ENCODE data around the gene ECE1. TPM values are rescaled to one million over a fixed set of nuclear protein-coding genes. Genes with fewer than 3 reads are reported as not detected.

The ECE1 gene
- total and polyA plus RNA-seq, 9 of the 15 experiments (the other 6 are each of a cell fraction or from before 2014, with no cell fraction given): 0.56 to 34.8 (median 11.0) TPM

- no peak for ATAC-seq
- BruUV-seq (replicated peaks): no TSS peak
- Histone ChIP-seq H3K36me3 (ENCODE audit: control insufficient read depth, insufficient read depth, low read length) (no peaks in the 10 kb centered on the region), H2AFZ (ENCODE audit: low read depth, low read length) (no peak overlapping the region), H3K9me1 (ENCODE audit: control insufficient read depth, insufficient read depth, low read length) (no peaks in the 10 kb centered on the region), H3K79me2 (ENCODE audit: control insufficient read depth, insufficient read depth, low read length) (no peaks in the 10 kb centered on the region), H3K9me3 (replicated peaks; ENCODE audit: control insufficient read depth, insufficient read depth, low read depth, low read length) (no peaks in the 10 kb centered on the region), H3K9ac (ENCODE audit: insufficient read depth in 1 of 2, low read depth in 2 of 2, low read length in 2 of 2) (no peak overlapping the region; a peak in 1 of 4 replicates), H3K27me3 (ENCODE audit: control insufficient read depth in 2 of 2, insufficient read depth in 2 of 2, low read length in 2 of 2) (peaks cover 6 to 23% of the 10 kb centered on the region in 2 experiments; a peak in 4 of 5 replicates), H3K27ac (ENCODE audit: extremely low read depth, low read depth, low read length) (no peak overlapping the region), H3K4me2 (ENCODE audit: insufficient read depth, low read length) (no peak overlapping the region), H3K4me1 (replicated peaks in 1 of 2; ENCODE audit: control insufficient read depth in 2 of 2, insufficient read depth in 2 of 2, low read length in 2 of 2) (no peaks in the 10 kb centered on the region), H4K20me1 (replicated peaks; ENCODE audit: control insufficient read depth, insufficient read depth, low read length) (no peaks in the 10 kb centered on the region), H3K4me3 (no peak overlapping the region)
- FAIRE-seq: no peak
- POLR2A ChIA-PET: interaction anchor here (1.3 kb wide), 1 partner anchor 10 kb away, joined by 4 read pairs; no protein-coding TSS in a partner anchor
- DNase-seq (ENCODE audit: extremely low read depth in 1 of 4, low spot score in 3 of 4): no peak
- intact Hi-C loops (cut with micrococcal nuclease): no loop called here
- TF ChIP-seq ZNF121 (CRISPR knock-in tag; conservative IDR thresholded peaks at IDR 0.05): peak; percentile 56
- TF ChIP-seq ZZZ3 (IDR thresholded peaks at IDR 0.05): no peak
- TF ChIP-seq, protein P1, sequence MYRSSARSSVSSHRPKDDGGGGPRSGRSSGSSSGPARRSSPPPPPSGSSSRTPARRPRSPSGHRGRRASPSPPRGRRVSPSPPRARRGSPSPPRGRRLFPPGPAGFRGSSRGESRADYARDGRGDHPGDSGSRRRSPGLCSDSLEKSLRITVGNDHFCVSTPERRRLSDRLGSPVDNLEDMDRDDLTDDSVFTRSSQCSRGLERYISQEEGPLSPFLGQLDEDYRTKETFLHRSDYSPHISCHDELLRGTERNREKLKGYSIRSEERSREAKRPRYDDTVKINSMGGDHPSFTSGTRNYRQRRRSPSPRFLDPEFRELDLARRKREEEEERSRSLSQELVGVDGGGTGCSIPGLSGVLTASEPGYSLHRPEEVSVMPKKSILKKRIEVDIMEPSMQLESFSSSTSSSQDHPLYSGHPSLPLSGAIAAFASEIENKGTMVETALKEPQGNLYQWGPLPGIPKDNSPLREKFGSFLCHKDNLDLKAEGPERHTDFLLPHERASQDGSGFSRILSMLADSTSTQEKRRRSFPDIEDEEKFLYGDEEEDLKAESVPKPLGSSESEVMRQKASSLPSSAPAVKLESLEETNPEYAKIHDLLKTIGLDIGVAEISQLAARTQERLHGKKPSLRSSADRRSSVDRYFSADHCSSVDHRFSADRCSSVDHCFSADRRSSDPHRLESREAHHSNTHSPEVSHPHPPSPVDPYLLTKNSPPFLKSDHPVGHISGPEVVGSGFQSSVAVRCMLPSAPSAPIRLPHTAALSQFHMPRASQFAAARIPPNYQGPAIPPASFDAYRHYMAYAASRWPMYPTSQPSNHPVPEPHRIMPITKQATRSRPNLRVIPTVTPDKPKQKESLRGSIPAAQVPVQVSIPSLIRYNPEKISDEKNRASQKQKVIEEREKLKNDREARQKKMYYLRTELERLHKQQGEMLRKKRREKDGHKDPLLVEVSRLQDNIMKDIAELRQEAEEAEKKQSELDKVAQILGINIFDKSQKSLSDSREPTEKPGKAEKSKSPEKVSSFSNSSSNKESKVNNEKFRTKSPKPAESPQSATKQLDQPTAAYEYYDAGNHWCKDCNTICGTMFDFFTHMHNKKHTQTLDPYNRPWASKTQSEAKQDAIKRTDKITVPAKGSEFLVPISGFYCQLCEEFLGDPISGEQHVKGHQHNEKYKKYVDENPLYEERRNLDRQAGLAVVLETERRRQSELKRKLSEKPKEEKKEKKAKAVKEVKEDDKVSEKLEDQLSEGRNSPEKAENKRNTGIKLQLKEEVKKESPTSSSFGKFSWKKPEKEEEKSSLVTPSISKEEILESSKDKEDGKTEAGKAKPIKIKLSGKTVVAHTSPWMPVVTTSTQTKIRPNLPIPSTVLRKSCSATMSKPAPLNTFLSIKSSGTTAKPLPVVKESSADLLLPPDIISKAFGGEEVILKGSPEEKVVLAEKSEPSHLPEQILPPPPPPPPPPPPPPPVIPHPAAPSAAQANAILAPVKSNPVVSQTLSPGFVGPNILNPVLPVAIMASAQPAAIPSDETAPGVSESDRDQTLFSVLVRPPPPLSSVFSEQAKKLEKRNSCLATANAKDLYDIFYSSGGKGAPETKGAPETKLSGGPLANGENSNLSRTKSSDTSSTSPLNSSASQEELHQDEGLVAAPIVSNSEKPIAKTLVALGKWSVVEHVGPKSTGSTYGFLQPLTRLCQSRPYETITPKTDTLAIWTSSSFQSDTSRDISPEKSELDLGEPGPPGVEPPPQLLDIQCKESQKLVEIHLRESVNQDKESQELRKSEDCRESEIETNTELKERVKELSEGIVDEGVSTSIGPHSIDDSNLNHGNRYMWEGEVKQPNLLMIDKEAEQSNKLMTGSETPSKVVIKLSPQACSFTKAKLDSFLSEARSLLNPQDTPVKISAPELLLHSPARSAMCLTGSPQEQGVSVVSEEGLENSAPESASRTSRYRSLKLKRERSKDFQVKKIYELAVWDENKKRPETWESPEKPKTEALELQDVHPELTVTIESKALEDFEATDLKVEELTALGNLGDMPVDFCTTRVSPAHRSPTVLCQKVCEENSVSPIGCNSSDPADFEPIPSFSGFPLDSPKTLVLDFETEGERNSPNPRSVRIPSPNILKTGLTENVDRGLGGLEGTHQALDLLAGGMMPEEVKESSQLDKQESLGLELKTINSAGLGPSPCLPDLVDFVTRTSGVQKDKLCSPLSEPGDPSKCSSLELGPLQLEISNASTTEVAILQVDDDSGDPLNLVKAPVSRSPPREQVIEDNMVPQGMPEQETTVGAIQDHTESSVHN (IDR thresholded peaks at IDR 0.05; ENCODE audit: borderline replicate concordance in 1 of 2, low read depth in 1 of 2): no peak
- CTCF ChIA-PET (ENCODE audit: low intra/inter-chr PET ratio): no interaction called here
- in situ Hi-C loops (cut with MboI): no loop called here
- WGBS (ENCODE audit: insufficient coverage, low coverage, missing lambda C conversion rate): 27% methylated on average over 5 of the region's 5 CpGs
These were observed 105.0 kb downstream of the ECE1 start for GRCh38 chr1:21185221-21185731.
